Vagina (tissue), 2 donors: ENCODE results near the gene CBLB.

Experiments used
- POLR2A ChIP-seq, 2 donors: fragments of 450-650 bp; IDR thresholded peaks; one replicate each; pipeline ENCODE4 v1.6.1; 2017; ENCODE audit warnings: antibody characterized with exemption in 2 of 2, mild to moderate bottlenecking in 2 of 2, moderate library complexity in 2 of 2
- POLR2AphosphoS5 ChIP-seq, 2 donors: sonication (generic); formaldehyde crosslinking; IDR thresholded peaks; one replicate each; pipeline ENCODE4 v1.9.0; 2017; ENCODE audit warnings: antibody characterized with exemption in 2 of 2, mild to moderate bottlenecking in 2 of 2, low read depth in 1 of 2; ENCODE audit not compliant: insufficient read depth in 1 of 2
- TF ChIP-seq, protein P1 (sequence below), 3 experiments: fragments of 450-650 bp in 2 of 3; fragments of 200-600 bp in 1 of 3; sonication (generic) in 1 of 3; IDR thresholded peaks; one replicate each; pipeline ENCODE4 v1.5.1; 2017 to 2019; ENCODE audit warnings: antibody characterized with exemption in 3 of 3, mild to moderate bottlenecking in 2 of 3, moderate library complexity in 2 of 3

DNA sequence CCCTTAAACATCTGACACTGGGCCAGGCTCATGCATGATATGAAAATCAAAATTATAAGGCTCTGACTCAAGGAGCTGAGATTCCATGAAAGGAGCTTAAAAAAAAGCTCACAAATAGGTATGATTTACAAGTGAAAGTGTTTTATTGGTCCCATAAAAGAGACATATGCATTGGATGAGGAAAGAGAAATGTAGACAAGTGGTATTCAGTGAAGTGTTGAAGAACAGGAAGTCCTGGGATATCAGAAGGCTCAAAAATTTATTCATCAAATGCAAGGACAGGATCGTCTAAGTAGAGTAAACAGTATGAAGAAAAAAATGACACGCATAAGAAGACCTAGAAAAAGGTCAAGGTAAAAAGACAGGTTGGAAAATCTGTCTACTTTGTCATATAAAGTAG lies 188.9 kb downstream of the CBLB start:
- TF ChIP-seq, protein P1, sequence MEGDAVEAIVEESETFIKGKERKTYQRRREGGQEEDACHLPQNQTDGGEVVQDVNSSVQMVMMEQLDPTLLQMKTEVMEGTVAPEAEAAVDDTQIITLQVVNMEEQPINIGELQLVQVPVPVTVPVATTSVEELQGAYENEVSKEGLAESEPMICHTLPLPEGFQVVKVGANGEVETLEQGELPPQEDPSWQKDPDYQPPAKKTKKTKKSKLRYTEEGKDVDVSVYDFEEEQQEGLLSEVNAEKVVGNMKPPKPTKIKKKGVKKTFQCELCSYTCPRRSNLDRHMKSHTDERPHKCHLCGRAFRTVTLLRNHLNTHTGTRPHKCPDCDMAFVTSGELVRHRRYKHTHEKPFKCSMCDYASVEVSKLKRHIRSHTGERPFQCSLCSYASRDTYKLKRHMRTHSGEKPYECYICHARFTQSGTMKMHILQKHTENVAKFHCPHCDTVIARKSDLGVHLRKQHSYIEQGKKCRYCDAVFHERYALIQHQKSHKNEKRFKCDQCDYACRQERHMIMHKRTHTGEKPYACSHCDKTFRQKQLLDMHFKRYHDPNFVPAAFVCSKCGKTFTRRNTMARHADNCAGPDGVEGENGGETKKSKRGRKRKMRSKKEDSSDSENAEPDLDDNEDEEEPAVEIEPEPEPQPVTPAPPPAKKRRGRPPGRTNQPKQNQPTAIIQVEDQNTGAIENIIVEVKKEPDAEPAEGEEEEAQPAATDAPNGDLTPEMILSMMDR (IDR thresholded peaks at IDR 0.05), result no peak
- no peak for TF ChIP-seq POLR2A (IDR thresholded peaks at IDR 0.05)
- TF ChIP-seq POLR2AphosphoS5 (IDR thresholded peaks at IDR 0.05; ENCODE audit: insufficient read depth in 1 of 2, low read depth in 1 of 2), result no peak
